Measurements from ENCODE around the gene MSLN.

DNA sequence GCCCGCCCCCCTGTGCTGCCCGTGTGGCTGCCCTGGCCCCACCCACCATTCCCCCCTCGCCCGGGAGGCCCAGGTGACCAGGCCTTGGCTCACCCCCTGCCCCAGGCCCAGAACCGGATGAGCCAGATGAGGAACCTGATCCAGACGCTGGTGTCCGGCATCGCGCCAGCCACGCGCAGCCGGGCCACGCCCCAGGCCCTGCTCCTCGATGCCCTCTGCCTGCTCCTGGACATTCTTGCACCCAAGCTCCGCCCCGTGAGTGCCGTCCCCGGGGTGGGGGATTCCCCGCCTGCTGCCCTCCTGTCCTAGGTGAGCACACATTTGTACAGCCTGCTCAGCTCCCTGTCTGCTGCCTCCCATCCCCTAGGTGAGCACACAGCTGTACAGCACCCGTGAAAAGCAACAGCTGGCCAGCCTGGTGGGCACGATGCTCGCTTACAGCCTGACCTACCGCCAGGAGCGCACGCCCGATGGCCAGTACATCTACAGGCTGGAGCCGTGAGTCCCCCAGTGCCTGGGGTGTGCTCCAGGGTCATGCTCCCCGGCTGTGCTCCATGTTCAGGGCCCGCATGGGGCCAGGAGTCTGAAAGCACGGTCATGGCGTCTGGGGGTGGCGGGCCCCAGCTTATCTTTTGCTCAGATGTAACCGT lies 35.2 kb downstream of the MSLN start:
- TF ChIP-seq YY1 (IDR thresholded peaks at IDR 0.05; ENCODE audit: insufficient read depth, insufficient read length) (no peak), ZNF274 (IDR thresholded peaks at IDR 0.05; ENCODE audit: low read depth, low read length) (no peak), SUZ12 (IDR thresholded peaks at IDR 0.05; ENCODE audit: extremely low read depth, insufficient read depth, insufficient read length) (no peak)

Measured in NT2/D1 (cell line).